Parathyroid adenoma (tissue), 2 donors: ENCODE measurements around the gene ESAM.
A peak's percentile ranks its signal among the peaks of the same experiment; 100 is the strongest.

ENCODE experiments used
- H2AFZ ChIP-seq: fragments of 300-600 bp; sonication (generic); one replicate; pipeline ENCODE4 v1.7.0; 2017; ENCODE audit warnings: antibody characterized with exemption, mild to moderate bottlenecking
- H3K27ac ChIP-seq: fragments of 300-600 bp; sonication (generic); one replicate; pipeline ENCODE4 v1.7.0; 2017
- H3K27me3 ChIP-seq: fragments of 300-600 bp; sonication (generic); one replicate; pipeline ENCODE4 v1.7.0; 2017; ENCODE audit warnings: low read length; ENCODE audit not compliant: control insufficient read depth, insufficient read depth
- H3K36me3 ChIP-seq: fragments of 300-600 bp; sonication (generic); one replicate; pipeline ENCODE4 v1.7.0; 2017; ENCODE audit warnings: low read length; ENCODE audit not compliant: control insufficient read depth, insufficient read depth
- H3K4me1 ChIP-seq: fragments of 300-600 bp; sonication (generic); one replicate; pipeline ENCODE4 v1.7.0; 2017; ENCODE audit warnings: control low read depth
- H3K4me2 ChIP-seq: fragments of 300-600 bp; sonication (generic); one replicate; pipeline ENCODE4 v1.7.0; 2017; ENCODE audit warnings: low read length
- H3K4me3 ChIP-seq: fragments of 300-600 bp; sonication (generic); one replicate; pipeline ENCODE4 v1.7.0; 2017; ENCODE audit warnings: low read depth, low read length
- H3K79me2 ChIP-seq: fragments of 300-600 bp; sonication (generic); one replicate; pipeline ENCODE4 v1.7.0; 2017; ENCODE audit warnings: control low read depth
- H3K9ac ChIP-seq: fragments of 300-600 bp; sonication (generic); one replicate; pipeline ENCODE4 v1.7.0; 2017; ENCODE audit warnings: mild to moderate bottlenecking
- H3K9me3 ChIP-seq: fragments of 300-600 bp; sonication (generic); one replicate; pipeline ENCODE4 v1.7.0; 2017; ENCODE audit warnings: low read length; ENCODE audit not compliant: control insufficient read depth
- TF ChIP-seq, protein P1 (sequence below): fragments of 300-600 bp; sonication (generic); IDR thresholded peaks from one replicate; pipeline ENCODE4 v1.7.0; 2017; ENCODE audit warnings: antibody characterized with exemption, mild to moderate bottlenecking
- donor health status: primary hyperparathyroidism.

Gene ESAM

DNA sequence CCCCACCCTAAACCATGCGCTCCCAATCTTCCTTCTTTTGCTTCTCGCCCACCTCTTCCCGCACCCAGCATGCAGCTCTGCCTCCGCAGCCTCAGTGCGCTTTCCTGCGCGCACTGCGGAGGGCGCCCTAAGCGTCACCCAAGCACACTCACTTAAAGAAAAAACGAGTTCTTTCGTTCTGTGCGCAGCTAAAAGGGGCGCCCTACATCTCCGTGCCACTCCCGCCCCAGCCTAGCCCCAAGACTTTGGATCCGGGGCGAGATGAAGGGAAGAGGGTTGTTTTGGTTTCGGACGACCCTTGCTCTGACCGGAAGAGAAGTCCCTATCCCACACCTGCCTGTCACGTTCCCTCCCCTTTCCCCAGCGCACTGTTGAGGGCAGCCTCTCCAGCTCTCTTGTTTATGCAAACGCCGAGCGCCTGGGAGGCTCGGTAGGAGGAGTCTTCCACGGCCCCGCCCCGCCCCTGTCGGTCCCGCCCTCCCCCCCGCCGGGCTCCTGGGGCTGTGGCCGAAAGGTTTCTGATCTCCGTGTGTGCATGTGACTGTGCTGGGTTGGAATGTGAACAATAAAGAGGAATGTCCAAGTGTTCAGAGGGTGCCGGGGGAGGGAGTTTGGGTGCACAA lies 15.4 kb downstream of the ESAM start:
- Histone ChIP-seq H2AFZ (peak overlapping the region; percentile 62), H3K9me3 (no peaks in the 10 kb centered on the region), H3K36me3 (no peaks in the 10 kb centered on the region), H3K27ac (no peak overlapping the region), H3K4me3 (peak overlapping the region; percentile 59), H3K79me2 (no peaks in the 10 kb centered on the region), H3K9ac (no peak overlapping the region), H3K27me3 (no peaks in the 10 kb centered on the region), H3K4me2 (peak overlapping the region; percentile 76), H3K4me1 (no peaks in the 10 kb centered on the region)
- TF ChIP-seq, protein P1, sequence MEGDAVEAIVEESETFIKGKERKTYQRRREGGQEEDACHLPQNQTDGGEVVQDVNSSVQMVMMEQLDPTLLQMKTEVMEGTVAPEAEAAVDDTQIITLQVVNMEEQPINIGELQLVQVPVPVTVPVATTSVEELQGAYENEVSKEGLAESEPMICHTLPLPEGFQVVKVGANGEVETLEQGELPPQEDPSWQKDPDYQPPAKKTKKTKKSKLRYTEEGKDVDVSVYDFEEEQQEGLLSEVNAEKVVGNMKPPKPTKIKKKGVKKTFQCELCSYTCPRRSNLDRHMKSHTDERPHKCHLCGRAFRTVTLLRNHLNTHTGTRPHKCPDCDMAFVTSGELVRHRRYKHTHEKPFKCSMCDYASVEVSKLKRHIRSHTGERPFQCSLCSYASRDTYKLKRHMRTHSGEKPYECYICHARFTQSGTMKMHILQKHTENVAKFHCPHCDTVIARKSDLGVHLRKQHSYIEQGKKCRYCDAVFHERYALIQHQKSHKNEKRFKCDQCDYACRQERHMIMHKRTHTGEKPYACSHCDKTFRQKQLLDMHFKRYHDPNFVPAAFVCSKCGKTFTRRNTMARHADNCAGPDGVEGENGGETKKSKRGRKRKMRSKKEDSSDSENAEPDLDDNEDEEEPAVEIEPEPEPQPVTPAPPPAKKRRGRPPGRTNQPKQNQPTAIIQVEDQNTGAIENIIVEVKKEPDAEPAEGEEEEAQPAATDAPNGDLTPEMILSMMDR = peak; percentile 21

DNA sequence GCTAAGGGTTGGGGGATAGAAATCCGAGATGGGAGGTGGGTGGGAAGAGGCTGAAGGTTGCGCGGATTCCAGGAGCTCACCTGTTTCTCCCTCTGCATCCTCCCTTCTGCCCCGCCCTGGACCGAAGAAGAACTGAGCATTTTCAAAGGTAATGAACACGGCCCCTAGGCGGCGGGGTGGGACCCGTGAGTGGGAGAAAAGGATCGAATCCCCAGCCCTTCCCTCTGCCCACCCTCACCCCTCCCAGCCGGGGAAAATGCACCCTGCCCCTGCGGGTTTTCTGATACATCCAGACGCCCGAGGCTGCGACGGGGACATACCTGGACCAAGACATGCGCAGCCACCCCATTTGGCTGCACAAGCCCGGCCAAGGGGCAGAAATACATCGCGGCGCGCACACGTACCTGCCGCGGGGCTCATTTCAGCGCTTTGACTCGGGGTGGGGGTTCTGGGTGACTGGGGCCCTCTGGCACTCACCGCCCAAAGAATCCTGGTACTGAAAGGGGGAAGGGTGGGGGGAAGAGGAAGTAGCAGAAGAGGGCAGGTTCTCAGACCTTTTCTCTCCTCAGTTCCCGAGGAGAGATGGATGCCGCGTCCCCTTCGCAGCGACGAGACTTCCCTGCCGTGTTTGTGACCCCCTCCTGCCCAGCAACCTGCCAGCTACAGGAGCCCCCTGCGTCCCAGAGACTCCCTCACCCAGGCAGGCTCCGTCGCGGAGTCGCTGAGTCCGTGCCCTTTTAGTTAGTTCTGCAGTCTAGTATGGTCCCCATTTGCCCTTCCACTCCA lies 16.1 kb downstream of the ESAM start:
- Histone ChIP-seq H3K4me1 (no peaks in the 10 kb centered on the region), H2AFZ (peak overlapping the region; percentile 62), H3K4me2 (peak overlapping the region; percentile 76), H3K36me3 (no peaks in the 10 kb centered on the region), H3K4me3 (peak overlapping the region; percentile 59), H3K27ac (no peak overlapping the region), H3K79me2 (no peaks in the 10 kb centered on the region), H3K27me3 (no peaks in the 10 kb centered on the region), H3K9ac (no peak overlapping the region), H3K9me3 (no peaks in the 10 kb centered on the region)
- TF ChIP-seq, protein P1 = no peak

DNA sequence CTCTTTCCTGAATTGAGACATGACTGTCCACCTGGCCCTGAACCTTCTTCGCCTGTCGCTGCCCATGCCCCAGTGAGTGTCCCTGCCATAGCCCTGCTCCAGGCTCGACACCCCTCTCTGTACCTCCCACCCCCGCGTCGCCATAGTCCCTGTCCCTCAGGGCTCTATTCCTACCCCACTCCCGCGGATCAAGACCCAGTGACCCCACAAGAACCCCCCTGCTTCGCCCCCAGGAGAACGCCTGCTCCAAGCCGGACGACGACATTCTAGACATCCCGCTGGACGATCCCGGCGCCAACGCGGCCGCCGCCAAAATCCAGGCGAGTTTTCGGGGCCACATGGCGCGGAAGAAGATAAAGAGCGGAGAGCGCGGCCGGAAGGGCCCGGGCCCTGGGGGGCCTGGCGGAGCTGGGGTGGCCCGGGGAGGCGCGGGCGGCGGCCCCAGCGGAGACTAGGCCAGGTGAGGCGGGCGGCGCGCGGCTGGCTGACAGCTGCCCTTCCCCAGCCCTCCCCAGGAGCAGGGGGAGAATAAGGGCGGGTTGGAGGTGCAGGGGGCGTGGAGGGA lies 16.7 kb downstream of the ESAM start:
- TF ChIP-seq, protein P1 = no peak
- Histone ChIP-seq H3K4me3 (no peak overlapping the region), H2AFZ (no peak overlapping the region), H3K9me3 (no peaks in the 10 kb centered on the region), H3K79me2 (no peaks in the 10 kb centered on the region), H3K27ac (no peak overlapping the region), H3K36me3 (no peaks in the 10 kb centered on the region), H3K4me2 (no peak overlapping the region), H3K27me3 (no peaks in the 10 kb centered on the region), H3K9ac (no peak overlapping the region), H3K4me1 (no peaks in the 10 kb centered on the region)

DNA sequence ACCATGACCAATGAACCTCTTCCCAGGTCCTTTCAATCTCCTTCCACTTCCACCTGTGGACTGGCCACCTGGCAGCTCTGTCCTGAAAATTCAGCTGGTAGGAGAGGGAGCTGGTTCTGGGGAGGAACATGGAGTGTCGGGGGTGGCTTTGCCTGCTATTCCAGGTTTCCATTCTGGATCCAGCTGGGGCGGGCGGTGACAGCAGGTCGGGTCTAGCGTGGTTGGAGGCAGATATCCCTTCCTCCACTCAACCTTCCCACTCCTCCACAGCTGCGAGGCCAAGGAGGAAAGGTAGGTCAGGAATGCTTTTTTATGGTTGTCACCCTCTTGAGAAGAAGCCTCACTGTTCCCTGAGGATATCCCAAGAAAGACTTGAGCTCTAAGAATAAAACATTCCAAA lies 19.0 kb downstream of the ESAM start:
- TF ChIP-seq, protein P1 = no peak
- no peak overlapping the region for H3K27ac ChIP-seq
- H3K4me3 ChIP-seq = no peak overlapping the region
- H3K79me2 ChIP-seq = no peaks in the 10 kb centered on the region
- H3K4me2 ChIP-seq = no peak overlapping the region
- H3K9ac ChIP-seq = no peak overlapping the region
- no peaks in the 10 kb centered on the region for H3K27me3 ChIP-seq
- H3K9me3 ChIP-seq = no peaks in the 10 kb centered on the region
- H3K36me3 ChIP-seq = no peaks in the 10 kb centered on the region
- no peaks in the 10 kb centered on the region for H3K4me1 ChIP-seq
- no peak overlapping the region for H2AFZ ChIP-seq
